ENCODE data around the gene EVX1.

The EVX1 gene

DNA sequence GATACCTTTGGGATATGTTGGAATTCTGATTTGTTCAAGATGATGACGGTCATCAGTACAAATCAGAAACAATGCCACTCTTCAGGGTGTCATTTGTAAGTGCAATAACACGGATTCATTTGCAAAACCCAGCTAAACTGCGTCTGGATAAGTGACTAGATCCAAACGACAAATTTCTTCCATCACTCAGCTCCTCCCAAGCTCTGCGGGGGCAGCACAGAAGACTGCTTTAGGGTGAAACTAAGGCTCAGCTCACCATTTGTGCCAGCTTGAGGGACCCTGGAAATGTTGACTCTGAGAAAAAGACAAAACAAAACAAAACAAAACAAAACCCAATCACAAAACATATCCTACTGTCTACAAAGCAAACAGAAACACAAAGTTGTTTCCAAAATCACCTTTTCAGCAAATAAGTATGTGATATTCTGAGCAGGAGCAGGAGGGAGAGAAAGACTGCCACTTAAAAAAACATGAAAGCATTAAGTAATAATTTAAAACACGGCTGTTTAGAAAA, 8.0 kb downstream of the EVX1 start:
- no peak for DNase-seq

DNA sequence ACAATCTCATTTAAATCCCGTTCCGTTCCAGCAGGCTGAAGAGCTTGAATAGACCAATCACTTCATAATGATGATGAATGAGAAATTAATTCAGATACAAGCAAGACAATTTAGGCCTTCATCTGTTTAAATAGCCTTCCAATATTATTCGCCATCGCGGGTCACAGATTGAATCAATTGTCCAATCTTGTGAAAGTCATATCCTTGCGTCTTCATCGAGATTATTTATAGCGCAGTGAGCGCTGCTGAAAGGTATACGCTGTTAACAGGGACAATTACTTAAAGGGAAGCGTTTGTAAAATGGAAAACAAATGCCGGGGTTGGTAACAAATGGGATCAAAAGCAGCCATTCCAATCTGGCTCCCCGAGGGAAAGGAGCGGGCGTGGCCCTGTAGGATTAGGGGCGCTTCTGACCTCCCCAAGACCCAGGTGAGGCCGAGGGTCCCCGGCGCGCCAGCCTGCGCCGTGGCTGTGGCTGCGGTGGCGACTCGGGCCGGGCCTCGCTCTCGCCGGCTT, 8.6 kb downstream of the EVX1 start:
- DNase-seq = no peak

DNA sequence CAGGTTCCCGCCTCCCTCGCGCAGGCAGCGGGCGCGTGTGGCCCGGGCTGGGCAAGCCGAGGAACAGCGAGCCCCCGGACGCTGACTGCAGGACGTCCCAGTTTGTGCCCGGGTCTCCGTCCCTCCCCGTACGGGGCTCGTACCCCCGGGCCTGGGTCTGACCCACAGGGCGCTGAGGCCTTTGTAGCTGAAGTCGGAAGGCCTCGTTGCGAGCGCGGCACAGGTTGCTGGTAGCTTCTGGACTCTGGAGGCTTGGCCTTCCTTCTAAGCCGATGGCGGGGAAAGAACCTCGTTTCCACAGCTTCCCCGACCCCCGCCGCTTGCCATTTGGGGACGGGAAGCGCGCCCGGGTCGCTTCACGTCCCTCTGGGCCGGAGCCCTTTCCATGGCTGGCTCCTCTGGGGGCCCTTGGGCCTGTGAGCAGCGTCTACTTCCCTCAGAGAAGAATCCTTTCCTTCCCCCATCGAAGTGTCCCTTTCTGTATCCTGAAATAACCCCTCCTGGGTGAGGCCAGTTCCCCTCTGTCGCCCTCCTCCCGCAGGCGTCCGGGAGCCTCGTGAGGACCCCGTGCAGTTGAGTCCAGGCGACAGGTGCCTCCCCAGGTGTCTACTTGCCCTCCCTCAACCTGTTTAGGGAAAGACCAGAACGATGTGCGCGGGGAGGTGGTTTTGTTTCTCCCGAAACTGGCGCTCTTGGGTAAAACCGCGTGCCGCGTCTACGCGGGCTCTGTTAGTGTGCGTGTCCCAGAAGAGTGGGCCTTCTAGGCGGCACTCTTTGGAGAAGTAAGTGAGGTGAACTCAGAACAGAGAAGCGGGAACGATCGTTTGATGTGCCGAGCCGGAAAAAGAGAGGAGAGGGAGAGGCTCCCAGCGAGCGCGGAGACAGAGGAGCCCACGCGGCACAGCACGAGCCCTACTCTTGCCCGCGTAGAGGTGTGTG, 9.3 kb downstream of the EVX1 start:
- DNase-seq = peak; percentile 47

DNA sequence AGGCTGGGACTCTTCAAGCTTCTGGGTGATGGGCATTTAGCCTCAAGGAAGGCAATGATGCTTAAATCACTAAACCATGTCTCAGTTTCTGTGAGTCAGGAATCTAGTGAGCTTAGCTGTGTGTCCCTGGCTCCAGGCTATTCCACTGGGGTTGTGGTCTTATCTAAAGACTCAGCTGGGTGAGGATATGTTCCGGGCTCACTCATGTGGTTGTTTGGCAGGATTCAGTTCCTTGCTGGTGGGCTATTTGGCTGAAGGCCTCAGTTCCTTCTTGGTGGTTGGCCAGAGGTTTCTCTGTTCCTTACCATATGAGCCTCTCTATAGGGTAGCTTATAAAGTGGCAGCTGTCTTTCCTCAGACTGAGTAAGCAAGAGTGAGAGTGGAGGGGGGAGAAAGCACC, 12.0 kb downstream of the EVX1 start:
- no peak for DNase-seq

DNA sequence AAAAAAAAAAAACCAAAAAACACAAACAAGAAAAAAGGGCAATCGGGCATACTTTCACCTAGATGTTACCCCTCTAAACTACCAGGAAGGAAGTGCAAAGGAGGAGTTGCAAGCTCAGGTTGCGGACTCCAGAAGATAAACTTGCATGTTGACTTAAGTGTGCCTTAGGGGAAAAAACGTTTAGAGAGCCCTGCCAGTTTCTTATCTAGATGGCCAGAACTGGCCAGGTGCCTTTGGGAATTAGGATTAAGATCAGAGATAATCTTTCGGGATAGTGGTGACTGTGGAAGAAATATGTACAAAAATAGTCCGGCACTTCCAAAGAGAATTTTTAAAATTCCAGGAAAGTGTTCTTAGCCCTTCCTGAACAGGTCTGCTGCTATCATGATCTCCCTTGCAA, 17.6 kb downstream of the EVX1 start:
- DNase-seq = no peak

DNA sequence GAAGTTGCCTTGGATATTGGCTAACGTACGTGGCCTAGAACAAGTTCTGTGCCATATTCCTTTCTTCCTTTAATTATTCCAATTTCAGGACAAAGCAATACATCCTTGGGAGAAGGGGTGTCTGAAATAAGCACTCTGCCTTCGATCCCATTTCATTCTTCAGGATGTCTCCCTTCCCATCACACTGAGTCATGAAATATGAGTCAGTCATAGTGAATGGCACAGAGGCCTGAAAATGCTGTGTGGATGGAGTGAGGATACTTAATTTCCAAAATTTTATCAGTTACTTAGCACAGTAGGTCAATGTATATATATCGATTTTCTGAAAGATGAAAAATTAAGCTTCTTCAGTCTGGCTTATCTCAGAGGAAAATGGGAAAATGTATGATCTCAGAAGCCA, 19.5 kb downstream of the EVX1 start:
- no peak for DNase-seq

DNA sequence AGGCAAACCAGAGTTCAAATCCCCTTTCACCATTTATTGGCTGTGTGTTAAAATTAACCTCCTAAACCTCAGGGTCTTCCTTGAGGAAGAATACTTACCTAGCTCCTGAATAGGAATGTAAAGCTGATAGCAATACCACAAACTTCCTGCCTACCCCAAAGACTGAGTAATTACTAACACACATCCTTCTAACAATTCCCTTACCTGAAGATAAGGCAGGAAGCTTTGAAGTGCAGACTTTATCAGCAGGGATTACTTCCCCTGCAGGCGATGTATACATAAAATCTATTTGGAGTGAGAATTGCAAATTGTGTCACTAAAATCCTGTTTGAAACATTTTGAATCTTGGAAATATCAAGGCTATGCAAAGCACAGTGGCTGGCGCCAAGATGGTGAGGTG, 21.2 kb downstream of the EVX1 start:
- no peak for DNase-seq

DNA sequence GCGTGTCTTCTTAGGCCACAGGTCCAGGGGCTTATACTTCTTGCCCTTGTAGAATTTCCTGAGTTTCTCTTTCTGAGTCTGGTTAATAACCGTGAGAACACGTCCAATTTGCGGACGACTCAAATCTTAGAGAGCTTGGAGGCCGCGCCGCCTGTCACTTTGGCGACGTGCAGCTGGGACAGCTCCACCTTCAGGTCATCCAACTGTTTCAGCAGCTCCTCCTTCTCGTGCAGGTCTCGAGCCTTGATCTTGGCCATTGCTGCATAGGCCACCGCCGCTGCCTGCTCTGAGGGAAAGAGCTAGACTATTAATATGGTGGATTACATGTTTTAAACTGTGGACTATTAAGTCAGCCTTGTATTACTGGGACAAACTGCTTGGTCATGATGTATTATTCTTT, 26.9 kb downstream of the EVX1 start:
- no peak for DNase-seq

DNA sequence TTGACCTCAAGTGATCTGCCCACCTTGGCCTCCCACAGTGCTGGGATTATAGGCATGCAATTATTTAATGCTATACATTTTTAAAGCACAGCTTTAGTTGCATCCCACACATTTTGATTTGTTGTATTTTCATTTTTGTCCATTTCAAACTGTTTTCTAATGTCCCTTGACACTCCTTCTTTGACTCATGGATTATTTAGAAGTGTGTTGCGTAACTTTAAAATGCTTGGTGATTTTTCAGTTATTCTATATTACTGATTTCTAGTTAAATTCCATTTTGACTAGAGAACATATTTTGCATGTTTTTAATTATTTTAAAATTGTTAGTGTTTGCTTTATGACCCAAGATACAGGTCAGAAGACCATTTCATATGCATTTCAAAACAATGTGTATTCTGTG, 28.8 kb downstream of the EVX1 start:
- DNase-seq = no peak

DNA sequence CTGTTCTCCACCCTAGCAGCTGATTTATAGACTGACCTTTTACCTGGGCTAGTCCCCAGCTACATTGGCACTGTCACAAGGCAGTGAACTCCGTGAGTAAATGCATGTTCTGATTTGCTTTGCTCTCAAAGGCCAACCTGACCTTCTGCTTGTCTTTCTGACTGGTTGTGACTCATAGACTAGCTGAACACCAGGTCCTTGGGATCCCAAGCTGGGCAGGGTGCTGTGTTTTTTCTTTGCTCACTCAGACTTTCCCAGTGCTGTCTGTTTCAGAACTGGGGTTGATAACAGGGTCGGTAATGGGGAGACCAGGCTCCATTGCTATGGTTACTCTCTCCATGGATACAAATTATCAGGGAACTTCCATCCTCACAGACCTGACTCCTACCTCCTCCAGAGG, 35.0 kb downstream of the EVX1 start:
- no peak for DNase-seq

DNA sequence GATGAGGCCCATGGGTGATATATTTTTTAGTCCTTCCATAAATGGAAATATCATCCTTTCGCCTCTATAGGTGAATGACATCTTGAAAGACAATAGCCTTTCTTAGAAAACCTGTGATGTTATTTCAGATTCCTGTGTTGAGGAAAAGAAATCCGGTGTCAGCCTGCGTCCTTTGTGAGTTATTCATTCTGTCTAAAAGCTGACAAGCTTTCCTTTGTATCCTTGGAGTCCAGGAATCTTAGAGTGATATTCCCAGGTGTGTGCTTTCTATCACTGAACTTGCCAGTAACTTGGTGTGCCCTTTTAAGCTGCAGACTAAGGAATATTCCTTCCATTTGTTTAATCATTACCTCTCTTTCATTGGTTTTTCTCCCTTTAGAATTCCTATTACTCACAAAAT, 41.0 kb downstream of the EVX1 start:
- no peak for DNase-seq

DNA sequence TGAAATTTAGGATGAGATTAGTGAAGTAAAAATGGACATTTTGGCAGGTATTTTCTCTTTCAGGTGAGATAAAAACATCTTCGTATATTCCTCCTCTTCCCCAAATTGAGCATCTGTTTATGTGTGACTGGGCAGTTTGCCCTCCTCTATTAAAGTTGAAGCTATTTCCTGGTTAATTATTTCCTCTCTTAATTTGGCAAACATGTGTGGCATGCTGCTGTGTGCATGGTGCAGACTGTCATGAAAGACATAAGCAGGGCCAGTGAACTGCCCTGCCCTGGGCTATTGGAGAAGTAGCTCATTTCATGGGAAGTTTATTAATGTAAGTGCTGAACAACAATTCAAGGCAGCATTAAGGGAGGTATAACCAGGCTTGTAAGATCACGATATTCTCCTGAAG, 52.6 kb downstream of the EVX1 start:
- DNase-seq = no peak

DNA sequence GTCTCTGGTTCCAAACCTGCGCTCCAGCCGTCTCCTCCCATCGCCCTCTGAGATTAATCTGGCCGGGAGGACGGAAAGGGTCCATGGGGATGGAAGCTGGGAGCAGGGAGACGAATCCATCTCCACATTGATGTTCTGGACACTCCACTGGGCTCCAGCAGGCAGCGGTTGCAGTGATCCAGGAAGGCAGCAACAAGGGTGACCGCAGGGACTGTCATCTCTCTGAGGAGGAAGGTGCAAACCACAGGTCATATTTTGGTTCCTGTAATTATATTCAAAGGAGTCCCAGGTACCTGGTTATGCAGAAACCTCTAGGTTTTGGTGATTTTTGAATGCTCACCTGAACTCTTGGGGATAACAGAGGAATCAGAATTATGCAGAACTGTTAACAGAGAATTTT, 54.8 kb downstream of the EVX1 start:
- no peak for DNase-seq
